ENCODE results near the gene SLC10A6.

The SLC10A6 gene

DNA sequence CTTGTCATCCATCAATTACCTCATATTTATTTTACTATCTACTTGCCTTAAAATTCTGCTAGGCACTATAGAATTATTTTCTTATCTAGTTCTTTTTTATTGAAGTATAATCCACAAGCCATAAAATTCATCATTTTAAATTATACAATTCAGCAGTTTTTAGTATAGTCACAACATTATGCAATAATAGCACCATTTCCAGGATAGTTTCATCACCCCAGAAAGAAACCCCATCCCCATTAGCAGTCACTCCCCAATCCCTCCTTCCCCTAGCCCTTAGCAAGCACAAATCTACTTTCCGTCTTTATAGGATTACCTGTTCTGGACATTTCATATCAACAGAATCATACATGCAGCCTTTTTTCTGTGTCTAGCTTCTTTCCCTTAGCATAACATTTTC, 15.6 kb downstream of the SLC10A6 start:
- H3K27ac ChIP-seq, result no peak overlapping the region
- no peak overlapping the region for H2AFZ ChIP-seq
- no peaks in the 10 kb centered on the region for H3K36me3 ChIP-seq (ENCODE audit: control insufficient read depth, insufficient read depth, low read length)
- no peak overlapping the region for H3K4me3 ChIP-seq (ENCODE audit: low read depth, low read length)
- H3K4me1 ChIP-seq, result no peaks in the 10 kb centered on the region
- no peaks in the 10 kb centered on the region for H3K9me3 ChIP-seq (ENCODE audit: control insufficient read depth, low read length)
- no peaks in the 10 kb centered on the region for H3K27me3 ChIP-seq (ENCODE audit: control insufficient read depth, insufficient read depth, low read length)
- no peak overlapping the region for H3K9ac ChIP-seq
- TF ChIP-seq CTCF (IDR thresholded peaks at IDR 0.05), result no peak
- H3K79me2 ChIP-seq, result no peaks in the 10 kb centered on the region
- H3K4me2 ChIP-seq (ENCODE audit: low read length), result no peak overlapping the region

GRCh38 chr4:86831262-86832130, 17.7 kb downstream of the SLC10A6 start:
- no peak overlapping the region for H3K4me2 ChIP-seq (ENCODE audit: low read length)
- no peak overlapping the region for H3K9ac ChIP-seq
- no peaks in the 10 kb centered on the region for H3K27me3 ChIP-seq (ENCODE audit: control insufficient read depth, insufficient read depth, low read length)
- H3K36me3 ChIP-seq (ENCODE audit: control insufficient read depth, insufficient read depth, low read length), result no peaks in the 10 kb centered on the region
- H3K79me2 ChIP-seq, result no peaks in the 10 kb centered on the region
- no peak overlapping the region for H3K27ac ChIP-seq
- H3K4me1 ChIP-seq, result no peaks in the 10 kb centered on the region
- TF ChIP-seq CTCF (IDR thresholded peaks at IDR 0.05), result no peak
- H3K9me3 ChIP-seq (ENCODE audit: control insufficient read depth, low read length), result no peaks in the 10 kb centered on the region
- H2AFZ ChIP-seq, result no peak overlapping the region
- H3K4me3 ChIP-seq (ENCODE audit: low read depth, low read length), result no peak overlapping the region

DNA sequence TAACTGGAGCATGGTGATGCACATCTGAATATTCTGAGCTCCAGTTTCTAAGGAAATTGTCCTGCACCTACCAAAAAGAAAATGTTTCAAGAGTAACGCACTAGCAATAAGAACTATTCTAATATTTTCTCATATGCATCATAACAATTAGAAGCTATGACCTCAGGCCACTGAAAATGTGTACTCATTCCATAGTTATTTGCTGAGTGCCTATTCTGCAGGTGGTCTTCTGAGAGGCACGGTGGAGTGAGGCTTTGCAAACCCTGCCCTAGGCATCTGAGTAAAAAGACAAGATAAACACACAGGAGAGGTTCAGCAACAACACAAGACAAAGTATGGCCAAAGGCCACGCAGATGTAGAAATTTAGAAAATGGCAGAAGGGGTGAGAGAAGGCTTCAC, 23.7 kb downstream of the SLC10A6 start:
- H3K27ac ChIP-seq, result no peak overlapping the region
- H3K36me3 ChIP-seq (ENCODE audit: control insufficient read depth, insufficient read depth, low read length), result no peaks in the 10 kb centered on the region
- no peaks in the 10 kb centered on the region for H3K79me2 ChIP-seq
- no peak for TF ChIP-seq CTCF (IDR thresholded peaks at IDR 0.05)
- H3K27me3 ChIP-seq (ENCODE audit: control insufficient read depth, insufficient read depth, low read length), result no peaks in the 10 kb centered on the region
- no peak overlapping the region for H3K9ac ChIP-seq
- no peak overlapping the region for H3K4me3 ChIP-seq (ENCODE audit: low read depth, low read length)
- no peaks in the 10 kb centered on the region for H3K9me3 ChIP-seq (ENCODE audit: control insufficient read depth, low read length)
- no peaks in the 10 kb centered on the region for H3K4me1 ChIP-seq
- H3K4me2 ChIP-seq (ENCODE audit: low read length), result no peak overlapping the region
- no peak overlapping the region for H2AFZ ChIP-seq

GRCh38 chr4:86822136-86822535, 27.0 kb downstream of the SLC10A6 start:
- Histone ChIP-seq H3K27me3 (ENCODE audit: control insufficient read depth, insufficient read depth, low read length) (no peaks in the 10 kb centered on the region), H3K4me3 (ENCODE audit: low read depth, low read length) (no peak overlapping the region), H2AFZ (no peak overlapping the region), H3K9ac (no peak overlapping the region), H3K9me3 (ENCODE audit: control insufficient read depth, low read length) (no peaks in the 10 kb centered on the region), H3K27ac (no peak overlapping the region), H3K36me3 (ENCODE audit: control insufficient read depth, insufficient read depth, low read length) (no peaks in the 10 kb centered on the region), H3K79me2 (no peaks in the 10 kb centered on the region), H3K4me2 (ENCODE audit: low read length) (no peak overlapping the region), H3K4me1 (no peaks in the 10 kb centered on the region)
- no peak for TF ChIP-seq CTCF (IDR thresholded peaks at IDR 0.05)

DNA sequence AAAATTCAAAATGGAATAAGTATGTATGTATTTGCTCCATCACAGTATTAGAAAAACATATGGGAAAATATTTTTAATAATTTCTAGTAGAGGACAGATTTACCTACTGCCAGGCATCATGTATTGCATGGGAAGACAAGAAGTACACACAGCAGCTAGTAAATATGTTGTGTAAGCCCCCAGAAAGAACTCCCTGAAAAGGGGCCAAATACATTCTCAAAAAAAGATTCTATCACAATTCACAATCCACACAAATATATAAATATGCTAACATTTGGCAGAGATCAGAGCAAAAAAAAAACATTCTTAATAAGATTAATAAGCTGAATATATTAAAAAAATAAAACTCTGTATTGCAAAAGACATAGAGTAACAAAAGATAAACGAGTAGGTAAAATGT, 28.0 kb downstream of the SLC10A6 start:
- Histone ChIP-seq H3K4me1 (no peaks in the 10 kb centered on the region), H3K27me3 (ENCODE audit: control insufficient read depth, insufficient read depth, low read length) (no peaks in the 10 kb centered on the region), H3K36me3 (ENCODE audit: control insufficient read depth, insufficient read depth, low read length) (no peaks in the 10 kb centered on the region), H3K79me2 (no peaks in the 10 kb centered on the region), H3K9ac (no peak overlapping the region), H3K4me2 (ENCODE audit: low read length) (no peak overlapping the region), H3K9me3 (ENCODE audit: control insufficient read depth, low read length) (no peaks in the 10 kb centered on the region), H2AFZ (no peak overlapping the region), H3K27ac (no peak overlapping the region), H3K4me3 (ENCODE audit: low read depth, low read length) (no peak overlapping the region)
- TF ChIP-seq CTCF (IDR thresholded peaks at IDR 0.05), result no peak
